H1 (cell line): ENCODE data around the gene CACNB1. TPM values are rescaled to one million over a fixed set of nuclear protein-coding genes. Genes with fewer than 3 reads are reported as not detected.

Experiments used
- CTCF ChIA-PET: fragments of 300-600 bp; sonication (Branson Sonifier 250); formaldehyde crosslinking; loops from one replicate; lab custom pipeline; 2021; ENCODE audit not compliant: partially characterized antibody; lab: Charles Lee
- POLR2A ChIA-PET: fragments of 300-600 bp; sonication (Branson Sonifier 250); formaldehyde crosslinking; loops from one replicate; lab custom pipeline; 2021; ENCODE audit warnings: inconsistent platforms; ENCODE audit not compliant: partially characterized antibody; lab: Charles Lee
- DNase-seq, 2 experiments: peaks; one replicate each; pipeline versions ENCODE4 v3.0.0 to v3.0.0-alpha.2; 2010 to 2022; ENCODE audit warnings: low spot score in 2 of 2, low read depth in 1 of 2, mixed read lengths in 1 of 2
- FAIRE-seq: peaks from 2 replicates; lab custom pipeline; 2011; peaks lifted over from hg19 to GRCh38; lab: Jason Lieb, UNC
- H2AFZ ChIP-seq: 2 replicates; pipeline ENCODE4 v1.8.1; 2012; ENCODE audit warnings: low read length, inconsistent platforms
- H2AK5ac ChIP-seq: 2 replicates; pipeline ENCODE4 v1.6.1; 2013; ENCODE audit warnings: low read depth, low read length
- H2BK120ac ChIP-seq: replicated peaks from 2 replicates; pipeline ENCODE3; 2013; ENCODE audit warnings: low read depth, low read length, inconsistent platforms
- H2BK12ac ChIP-seq: 2 replicates; pipeline ENCODE4 v1.6.1; 2013; ENCODE audit warnings: low read depth, low read length
- H2BK15ac ChIP-seq: 2 replicates; pipeline ENCODE4 v1.6.1; 2013; ENCODE audit warnings: low read length
- H2BK20ac ChIP-seq: 2 replicates; pipeline ENCODE4 v1.6.1; 2013; ENCODE audit warnings: low read length
- H2BK5ac ChIP-seq: 2 replicates; pipeline ENCODE4 v1.6.1; 2013; ENCODE audit warnings: low read depth, low read length
- H3K14ac ChIP-seq: 2 replicates; pipeline ENCODE4 v1.6.1; 2013; ENCODE audit warnings: inconsistent platforms; ENCODE audit not compliant: insufficient read length
- H3K18ac ChIP-seq: 2 replicates; pipeline ENCODE4 v1.6.1; 2013; ENCODE audit warnings: low read length; ENCODE audit errors: extremely low read depth
- H3K23ac ChIP-seq: 2 replicates; pipeline ENCODE4 v1.6.1; 2013; ENCODE audit warnings: inconsistent platforms; ENCODE audit not compliant: insufficient read length
- H3K23me2 ChIP-seq: 2 replicates; pipeline ENCODE4 v1.6.1; 2013; ENCODE audit warnings: low read depth, low read length
- H3K27ac ChIP-seq: 2 replicates; pipeline ENCODE4 v1.6.1; 2011; ENCODE audit warnings: low read depth, low read length, inconsistent platforms
- H3K27me3 ChIP-seq, 4 experiments: replicated peaks in 1 of 4; 1 replicate in 1 of 4; 2 replicates in 3 of 4; pipeline versions ENCODE4 v1.6.1 to v1.8.1; 2011 to 2013; ENCODE audit warnings: low read length in 3 of 4, mild to moderate bottlenecking in 3 of 4, inconsistent platforms in 2 of 4, mixed read lengths in 2 of 4, moderate library complexity in 1 of 4; ENCODE audit not compliant: control insufficient read depth in 3 of 4, insufficient read depth in 3 of 4; ENCODE audit errors: extremely low read depth in 1 of 4
- H3K36me3 ChIP-seq, 4 experiments: 2 replicates each; pipeline versions ENCODE4 v1.6.1 to v1.8.1; 2011 to 2013; ENCODE audit warnings: mild to moderate bottlenecking in 4 of 4, low read length in 3 of 4, moderate library complexity in 2 of 4, control low read depth in 1 of 4, inconsistent platforms in 1 of 4; ENCODE audit not compliant: insufficient read depth in 4 of 4, control insufficient read depth in 2 of 4
- H3K4ac ChIP-seq: replicated peaks from 2 replicates; pipeline ENCODE3; 2013; ENCODE audit warnings: low read length, low read depth, mixed read lengths, inconsistent platforms; ENCODE audit not compliant: insufficient read length
- H3K4me1 ChIP-seq, 4 experiments: replicated peaks in 1 of 4; 1 replicate in 1 of 4; 2 replicates in 3 of 4; pipeline versions ENCODE4 v1.6.1 to v1.8.1; 2011 to 2013; ENCODE audit warnings: low read length in 3 of 4, inconsistent platforms in 2 of 4, mixed read lengths in 1 of 4; ENCODE audit not compliant: insufficient read depth in 4 of 4, control insufficient read depth in 3 of 4
- H3K4me2 ChIP-seq, 2 experiments: 2 replicates each; pipeline versions ENCODE4 v1.6.1 to v1.8.1; 2011 to 2013; ENCODE audit warnings: low read depth in 2 of 2, low read length in 2 of 2, control low read depth in 1 of 2, inconsistent platforms in 1 of 2, mild to moderate bottlenecking in 1 of 2; ENCODE audit not compliant: insufficient read depth in 1 of 2
- H3K4me3 ChIP-seq, 4 experiments: fragments of 200-600, 300-600 bp in 1 of 4; sonication (generic), shearing (Covaris generic), sonication (Bioruptor Twin) in 1 of 4; 2 replicates each; pipeline versions ENCODE4 v1.5.1 to v1.8.1; 2011 to 2016; ENCODE audit warnings: low read length in 4 of 4, low read depth in 3 of 4, control low read depth in 2 of 4, inconsistent platforms in 2 of 4, mild to moderate bottlenecking in 2 of 4, mixed read lengths in 1 of 4, moderate library complexity in 1 of 4; ENCODE audit not compliant: insufficient read depth in 2 of 4; ENCODE audit errors: extremely low read depth in 1 of 4
- H3K56ac ChIP-seq: replicated peaks from 2 replicates; pipeline ENCODE3; 2013; ENCODE audit warnings: low read depth, mild to moderate bottlenecking, mixed read lengths, low read length, inconsistent platforms; ENCODE audit not compliant: insufficient read length
- H3K79me1 ChIP-seq: 2 replicates; pipeline ENCODE4 v1.6.1; 2013; ENCODE audit warnings: low read depth, low read length, control low read depth
- H3K79me2 ChIP-seq, 2 experiments: 2 replicates each; pipeline versions ENCODE4 v1.6.1 to v1.8.1; 2012 to 2013; ENCODE audit warnings: low read length in 2 of 2, mild to moderate bottlenecking in 2 of 2, inconsistent platforms in 1 of 2; ENCODE audit not compliant: insufficient read depth in 2 of 2, control insufficient read depth in 1 of 2
- H3K9ac ChIP-seq, 4 experiments: replicated peaks in 1 of 4; 1 replicate in 1 of 4; 2 replicates in 3 of 4; pipeline versions ENCODE4 v1.6.1 to v1.8.1; 2011 to 2013; ENCODE audit warnings: low read depth in 3 of 4, low read length in 3 of 4, control low read depth in 2 of 4, mild to moderate bottlenecking in 2 of 4, moderate library complexity in 2 of 4, inconsistent platforms in 1 of 4; ENCODE audit errors: extremely low read depth in 1 of 4
- H3K9me3 ChIP-seq, 2 experiments: 2 replicates each; pipeline versions ENCODE4 v1.6.1 to v1.8.1; 2012 to 2013; ENCODE audit warnings: mild to moderate bottlenecking in 2 of 2, moderate library complexity in 2 of 2, control low read depth in 1 of 2, inconsistent platforms in 1 of 2, low read depth in 1 of 2, low read length in 1 of 2, mixed read lengths in 1 of 2; ENCODE audit not compliant: insufficient read depth in 2 of 2
- H4K20me1 ChIP-seq, 2 experiments: replicated peaks in 1 of 2; 2 replicates each; pipeline versions ENCODE3 to v1.8.1; 2011 to 2013; ENCODE audit warnings: inconsistent platforms in 2 of 2, low read length in 2 of 2, mild to moderate bottlenecking in 1 of 2; ENCODE audit not compliant: insufficient read depth in 2 of 2, control insufficient read depth in 1 of 2
- H4K5ac ChIP-seq: 2 replicates; pipeline ENCODE4 v1.6.1; 2013; ENCODE audit warnings: low read length, low read depth, mixed read lengths, inconsistent platforms; ENCODE audit not compliant: insufficient read length
- H4K8ac ChIP-seq: 2 replicates; pipeline ENCODE4 v1.8.0; 2013; ENCODE audit warnings: mild to moderate bottlenecking, moderate library complexity, low read length, inconsistent platforms; ENCODE audit not compliant: insufficient read depth; ENCODE audit errors: extremely low read depth
- H4K91ac ChIP-seq: replicated peaks from 2 replicates; pipeline ENCODE3; 2013; ENCODE audit warnings: low read length, mixed read lengths, inconsistent platforms; ENCODE audit not compliant: insufficient read length
- ATF2 ChIP-seq: IDR thresholded peaks from 2 replicates; pipeline ENCODE4 v1.6.1; 2012; ENCODE audit warnings: low read length, inconsistent platforms
- NRF1 ChIP-seq: IDR thresholded peaks from 2 replicates; pipeline ENCODE4 v1.6.1; 2011; ENCODE audit warnings: mild to moderate bottlenecking, low read depth, low read length, improper control_type of control experiment
- SIN3A ChIP-seq, 2 experiments: IDR thresholded peaks in 1 of 2; conservative IDR thresholded peaks in 1 of 2; 2 replicates each; pipeline ENCODE4 v1.6.1; 2011 to 2012; ENCODE audit warnings: low read length in 2 of 2, improper control_type of control experiment in 1 of 2, low read depth in 1 of 2, mild to moderate bottlenecking in 1 of 2
- SIRT6 ChIP-seq: IDR thresholded peaks from one replicate; pipeline ENCODE4 v1.7.1; 2012; ENCODE audit warnings: low read length, inconsistent platforms
- WGBS, 2 experiments: shearing (Covaris generic) in 1 of 2; methylation state at CpG; one replicate each; pipeline versions ENCODE4 v1.1.6 to v1.1.7; 2013 to 2015; ENCODE audit warnings: low lambda C conversion rate in 2 of 2, mixed read lengths in 2 of 2, inconsistent platforms in 1 of 2, low coverage in 1 of 2, missing lambda C conversion rate in 1 of 2; ENCODE audit not compliant: insufficient replicate concordance in 2 of 2, insufficient coverage in 1 of 2, insufficient read length in 1 of 2; ENCODE audit errors: extremely low coverage in 1 of 2, missing lambda C conversion rate in 1 of 2; 5-methylcytosine and 5-hydroxymethylcytosine counted together
- polyA plus RNA-seq, 7 experiments: library from polyadenylated mRNA; depleted of rRNA in 3 of 7; stranded (reverse) in 5 of 7; unstranded in 2 of 7; fragments of >200 nt in 5 of 7; fragments of 200-250 nt in 2 of 7; gene quantifications; 1 replicate in 5 of 7; 2 replicates in 1 of 7; 4 replicates in 1 of 7; pipeline versions ENCODE4 v1.2.1 to v1.2.3, GENCODE V29; 2011 to 2013; ENCODE audit warnings: missing spikeins in 2 of 7, mixed read lengths in 2 of 7
- total RNA-seq: library from RNA; stranded (reverse); fragmentation: NEBNext Ultra II Directional; extraction: Animal tissue kit (Norgen Biotek cat#: 25700); gene quantifications from 2 replicates; pipeline ENCODE4 v1.2.1, GENCODE V29; 2021

Gene CACNB1
- total and polyA plus RNA-seq, 2 of the 8 experiments (the other 6 are each of a cell fraction or from before 2014, with no cell fraction given): 7.2 to 17.8 TPM

- Histone ChIP-seq H2BK15ac (no peak overlapping the region), H4K20me1 (peaks cover 2 to 31% of the 10 kb centered on the region in 2 experiments), H2BK120ac (no peak overlapping the region), H4K5ac (no peak overlapping the region), H3K18ac (no peak overlapping the region), H3K4me3 (no peak overlapping the region), H3K4me2 (no peak overlapping the region), H3K56ac (no peak overlapping the region), H3K79me2 (peaks cover 0 to 34% of the 10 kb centered on the region in 2 experiments; a peak in 1 of 4 replicates), H2BK20ac (no peak overlapping the region), H3K27me3 (no peaks in the 10 kb centered on the region), H3K36me3 (peaks cover 11 to 49% (median 26%) of the 10 kb centered on the region in 4 experiments; a peak in 7 of 8 replicates), H3K4ac (no peak overlapping the region), H4K91ac (no peak overlapping the region), H3K9ac (peak overlapping the region in 2 of 4 experiments; percentile 8 to 30; a peak in 2 of 7 replicates), H2AK5ac (no peak overlapping the region), H2BK5ac (no peak overlapping the region; the same call in 1 of the 2 replicates), H2AFZ (no peak overlapping the region), H3K23ac (no peak overlapping the region), H3K27ac (no peak overlapping the region), H4K8ac (peak overlapping the region; percentile 2; the same call in 1 of the 2 replicates), H3K79me1 (peaks cover 19% of the 10 kb centered on the region), H2BK12ac (no peak overlapping the region), H3K4me1 (peaks cover 0 to 22% (median 19%) of the 10 kb centered on the region in 4 experiments; a peak in 6 of 7 replicates), H3K9me3 (no peaks in the 10 kb centered on the region), H3K23me2 (peaks cover 1% of the 10 kb centered on the region; the same call in 1 of the 2 replicates), H3K14ac (no peak overlapping the region)
- 90% methylated on average over 8 of the region's 9 CpGs; no CpG with 5 or more reads in 1 of the 2 experiments for WGBS, 2 experiments
- TF ChIP-seq SIN3A (conservative IDR thresholded peaks at IDR 0.05 in 1 of 2, IDR thresholded peaks at IDR 0.05 in 1 of 2; ENCODE audit: low read depth in 1 of 2, low read length in 2 of 2) (no peak), SIRT6 (no peak), NRF1 (no peak), ATF2 (no peak)
- POLR2A ChIA-PET: interaction anchor here (1.0 to 5.9 kb wide), 4 partner anchors 8 to 52 kb away, joined by 3 to 51 read pairs (median 4); partner anchors contain the start of gene RPL19
- CTCF ChIA-PET: interaction anchor here (0.6 to 2.3 kb wide), 14 partner anchors 8 to 331 kb away, joined by 3 to 10 read pairs (median 3); no protein-coding TSS in a partner anchor
- FAIRE-seq: no peak
- no peak for DNase-seq
These were observed 5.5 kb downstream of the CACNB1 start for GRCh38 chr17:39191750-39192510.
